Vagina (tissue), 2 donors: ENCODE data around the gene GRIK3.

Experiments used
- CTCF ChIP-seq, 3 experiments: fragments of 450-650 bp in 2 of 3; fragments of 200-600 bp in 1 of 3; sonication (generic) in 1 of 3; IDR thresholded peaks; one replicate each; pipeline ENCODE4 v1.5.1; 2017 to 2019; ENCODE audit warnings: antibody characterized with exemption in 3 of 3, mild to moderate bottlenecking in 2 of 3, moderate library complexity in 2 of 3
- POLR2AphosphoS5 ChIP-seq, 2 donors: sonication (generic); formaldehyde crosslinking; IDR thresholded peaks; one replicate each; pipeline ENCODE4 v1.9.0; 2017; ENCODE audit warnings: antibody characterized with exemption in 2 of 2, mild to moderate bottlenecking in 2 of 2, low read depth in 1 of 2; ENCODE audit not compliant: insufficient read depth in 1 of 2

GRCh38 chr1:36944883-36945282 is 89.4 kb downstream of the GRIK3 start:
- TF ChIP-seq CTCF (IDR thresholded peaks at IDR 0.05), result no peak
- TF ChIP-seq POLR2AphosphoS5 (IDR thresholded peaks at IDR 0.05; ENCODE audit: insufficient read depth in 1 of 2, low read depth in 1 of 2), result no peak
